PC-9 (cell line): ENCODE results near the gene CACNA1H.

ENCODE experiments used
- CTCF ChIP-seq: fragments of 200-600 bp; sonication (generic); conservative IDR thresholded peaks from 2 replicates; pipeline ENCODE4 v1.6.1; 2017; ENCODE audit warnings: mixed run types, antibody characterized with exemption, mild to moderate bottlenecking, moderate library complexity
- EZH2 ChIP-seq: fragments of 200-600 bp; sonication (generic); IDR thresholded peaks from 2 replicates; pipeline ENCODE4 v1.8.0; 2017; ENCODE audit warnings: antibody characterized with exemption, low read depth

GRCh38 chr16:1256874-1257322, 104.0 kb downstream of the CACNA1H start:
- TF ChIP-seq CTCF, result no peak
- TF ChIP-seq EZH2, result no peak
